Central memory CD4-positive, alpha-beta T cell (primary cell): Measurements from ENCODE around the gene SATB2.

ENCODE experiments used
- DNase-seq: peaks from one replicate; pipeline ENCODE4 v3.0.0; 2022

Gene SATB2

DNA sequence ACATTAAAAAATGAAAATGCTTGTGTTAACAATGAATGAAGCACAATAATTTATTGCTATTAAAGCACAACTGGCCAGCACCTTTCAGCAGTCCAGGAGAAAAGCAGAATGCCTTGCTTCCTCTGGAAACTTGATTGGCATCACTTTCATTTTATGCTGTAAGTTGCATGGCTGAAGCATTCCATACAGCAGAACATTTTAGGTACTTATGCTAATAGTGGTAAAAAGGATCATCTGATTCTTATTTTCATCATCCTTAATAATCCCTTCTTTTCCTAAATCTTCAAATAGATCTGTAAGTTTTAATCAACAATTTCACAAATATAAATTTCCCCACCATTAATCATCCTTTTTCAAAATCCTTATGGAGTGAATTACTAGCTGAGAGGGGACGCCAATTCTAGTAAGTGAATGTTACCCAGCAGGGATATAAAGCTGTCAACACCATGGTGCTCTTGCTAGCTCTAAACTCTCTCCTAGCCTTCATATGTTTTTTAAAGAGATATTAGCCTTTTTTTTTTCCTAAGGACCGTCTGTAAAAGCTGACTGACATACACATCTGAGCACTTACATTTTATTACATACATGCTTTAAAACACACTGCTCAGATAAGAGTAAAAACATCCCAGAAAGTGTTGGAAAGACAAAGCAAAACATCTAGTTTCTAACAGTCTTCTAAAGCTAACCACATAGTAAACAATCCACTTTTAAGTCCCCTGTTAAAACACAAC lies 5.3 kb downstream of the SATB2 start:
- DNase-seq: no peak

DNA sequence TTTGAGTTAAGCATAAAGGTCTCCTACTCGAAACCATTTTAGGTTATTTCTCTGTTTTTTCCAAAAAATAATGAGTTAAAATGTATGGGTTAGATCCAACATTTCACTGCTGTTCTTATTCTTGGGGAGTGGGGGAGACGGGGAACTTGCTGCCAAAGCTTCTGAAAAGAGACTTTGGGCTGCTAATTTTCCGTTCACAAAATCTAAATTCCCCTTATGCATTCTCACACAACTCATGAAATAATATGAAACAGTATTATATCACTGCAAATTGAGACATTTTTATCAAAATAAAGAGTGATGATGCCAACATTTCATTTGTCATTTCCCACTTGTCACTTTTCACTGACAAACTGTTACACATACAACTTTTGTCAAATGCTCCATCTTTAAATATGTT lies 7.8 kb downstream of the SATB2 start:
- DNase-seq: no peak

DNA sequence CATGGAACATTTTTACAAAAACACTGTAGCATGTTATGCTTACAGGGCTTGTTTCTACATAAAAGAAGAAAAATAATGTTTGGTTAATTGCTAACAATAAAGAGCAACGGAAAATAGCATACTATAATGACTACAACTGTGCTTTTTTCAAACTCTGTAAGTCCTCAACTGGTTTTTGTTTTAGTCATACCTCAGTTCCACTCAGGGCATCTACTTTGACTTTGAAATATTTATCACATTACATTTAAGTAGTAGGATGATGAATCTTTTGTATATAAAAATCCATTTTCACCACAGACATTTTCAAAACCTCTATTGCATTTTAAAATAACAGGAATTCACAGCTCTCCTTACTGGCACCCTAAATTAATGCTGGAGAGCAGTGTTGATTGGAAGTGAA lies 8.3 kb downstream of the SATB2 start:
- DNase-seq: no peak

DNA sequence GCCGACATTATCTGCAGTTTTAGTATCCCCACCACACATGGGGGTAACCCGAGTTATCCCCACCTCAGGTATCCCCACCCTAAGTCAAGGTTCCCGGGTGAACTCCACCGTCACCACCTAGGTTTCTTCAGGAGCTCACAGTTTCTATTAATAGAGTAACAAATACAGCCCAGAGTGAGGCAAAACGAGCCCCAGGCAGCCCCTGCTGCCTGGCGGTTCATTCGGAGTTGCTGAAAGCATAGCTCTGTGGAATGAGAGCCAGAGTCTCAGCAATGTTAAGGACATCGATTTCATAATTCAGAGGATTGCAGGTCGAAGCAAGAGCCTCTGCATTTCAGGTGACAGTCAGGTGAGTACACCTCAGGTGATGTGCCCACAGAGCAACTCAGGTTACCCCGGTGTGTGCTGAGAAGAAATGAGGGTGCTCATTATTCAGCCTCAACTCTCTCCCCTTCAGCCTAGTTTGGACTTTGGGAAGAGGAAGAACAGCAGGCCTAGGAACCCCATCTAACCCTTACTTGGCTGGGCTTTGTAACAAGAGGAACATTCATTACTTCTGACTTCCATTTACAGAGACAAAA lies 10.7 kb downstream of the SATB2 start:
- no peak for DNase-seq

DNA sequence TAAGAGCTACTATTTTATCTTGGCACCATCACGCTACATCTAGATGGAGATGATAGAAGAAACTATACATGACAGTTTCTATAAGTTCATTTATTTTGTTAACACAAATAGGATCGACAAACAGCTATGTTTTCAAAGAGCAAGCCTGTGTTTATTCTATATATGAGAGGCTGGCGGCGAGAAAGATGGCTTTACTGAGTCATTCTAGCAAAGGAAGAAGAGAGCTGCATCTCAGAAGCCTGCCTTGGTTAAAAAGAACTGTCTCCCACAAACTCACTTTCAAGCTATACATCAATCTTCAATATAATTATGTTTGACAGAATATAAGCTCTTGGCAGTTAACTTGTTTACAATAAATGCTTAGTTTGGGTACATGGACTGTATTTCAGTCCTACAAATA lies 13.0 kb downstream of the SATB2 start:
- no peak for DNase-seq

DNA sequence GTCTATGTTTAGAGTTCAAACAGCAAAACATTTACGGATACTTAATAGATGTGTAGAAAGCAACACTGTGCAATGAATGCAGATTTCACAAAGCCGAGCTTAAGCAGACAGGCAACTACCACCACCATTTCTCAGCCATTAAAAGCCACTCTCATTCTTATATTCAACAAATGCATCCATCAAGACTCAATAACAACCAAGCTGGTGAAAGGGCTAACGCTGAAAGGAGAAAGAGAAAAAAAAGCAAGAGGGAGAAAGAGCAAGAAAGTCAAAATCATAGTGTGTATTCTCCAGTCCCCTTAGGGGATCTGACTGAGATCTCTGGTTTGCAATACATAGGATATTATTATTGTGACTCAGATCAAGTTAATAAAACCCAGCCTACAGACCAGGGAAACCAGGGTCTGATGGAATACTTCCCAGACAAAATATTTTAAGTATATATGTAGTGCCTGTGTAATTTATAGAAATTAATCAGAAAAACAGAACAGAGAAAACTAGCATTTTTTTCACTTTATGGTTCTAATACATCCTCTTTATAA lies 14.1 kb downstream of the SATB2 start:
- no peak for DNase-seq

DNA sequence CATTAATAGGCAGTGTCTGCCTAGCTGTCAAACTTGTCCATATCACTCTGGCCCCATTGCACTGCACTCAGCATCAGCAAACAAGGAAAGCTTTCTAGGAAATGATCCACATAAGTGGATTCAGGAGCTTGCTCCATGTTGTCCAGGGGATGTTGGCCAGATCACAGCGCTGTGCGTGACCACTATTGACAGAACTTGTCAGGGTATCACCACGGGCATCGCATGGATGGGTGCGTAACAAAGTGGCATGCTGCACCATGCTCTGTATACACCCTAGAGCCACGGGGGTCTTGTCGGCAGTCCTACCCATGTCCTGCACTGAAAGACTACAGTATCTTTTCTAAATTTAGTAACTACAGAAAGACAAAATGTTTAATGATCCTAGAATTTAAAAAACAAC lies 15.6 kb downstream of the SATB2 start:
- no peak for DNase-seq

DNA sequence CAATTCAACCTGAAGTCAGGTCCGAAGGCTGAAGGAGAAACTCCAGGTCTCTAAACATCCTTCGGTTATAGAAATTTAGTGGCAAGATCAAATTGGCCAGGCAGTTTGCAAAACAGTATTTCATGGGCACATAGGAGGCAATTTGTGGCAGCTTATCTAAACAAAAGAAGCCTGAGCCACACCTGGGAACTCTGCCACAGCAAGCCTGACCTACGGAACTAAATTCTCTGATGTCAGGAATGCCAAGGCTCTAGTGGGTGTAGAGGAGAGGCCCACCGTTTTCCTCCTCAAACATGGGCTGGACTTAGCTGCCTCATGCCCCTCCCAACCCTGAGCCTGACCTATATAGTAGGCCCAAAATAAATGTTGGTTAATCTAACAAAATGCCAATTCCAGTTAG lies 16.0 kb downstream of the SATB2 start:
- DNase-seq: no peak

DNA sequence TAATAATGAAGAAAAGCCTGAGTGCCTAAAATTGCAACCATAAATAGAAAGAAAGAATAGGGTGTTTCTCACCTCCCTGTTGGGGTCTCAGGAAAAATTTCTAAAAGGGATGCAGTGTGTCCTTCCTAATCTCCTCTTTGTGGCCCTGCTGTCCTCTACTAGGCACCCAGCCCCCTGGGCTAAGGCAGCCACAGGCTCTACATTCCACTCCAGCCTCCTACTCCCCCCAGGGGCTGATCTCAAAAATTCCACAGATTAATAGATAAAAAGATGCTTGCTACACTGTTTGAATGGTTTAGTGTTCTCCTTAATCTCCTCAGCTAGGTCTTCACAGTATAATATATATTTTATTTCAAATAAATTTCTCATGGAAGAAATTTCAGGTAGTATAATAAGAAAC lies 17.6 kb downstream of the SATB2 start:
- no peak for DNase-seq

DNA sequence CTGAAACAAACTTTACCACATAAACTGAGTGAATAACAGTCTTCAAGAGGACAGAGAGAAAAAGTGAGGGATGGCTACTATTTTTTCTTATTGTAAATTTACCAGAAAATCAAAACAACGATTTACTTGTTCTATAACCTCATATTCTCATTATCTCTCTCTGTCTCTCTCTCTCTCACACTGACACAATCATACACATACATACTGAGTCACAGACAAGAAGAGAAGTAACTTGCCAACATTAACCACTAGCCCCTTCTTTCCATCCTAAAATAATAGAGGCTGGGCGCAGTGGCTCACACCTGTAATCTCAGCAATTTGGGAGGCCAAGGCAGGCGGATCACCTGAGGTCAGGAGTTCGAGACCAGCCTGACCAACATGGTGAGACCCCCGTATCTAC lies 18.2 kb downstream of the SATB2 start:
- no peak for DNase-seq

DNA sequence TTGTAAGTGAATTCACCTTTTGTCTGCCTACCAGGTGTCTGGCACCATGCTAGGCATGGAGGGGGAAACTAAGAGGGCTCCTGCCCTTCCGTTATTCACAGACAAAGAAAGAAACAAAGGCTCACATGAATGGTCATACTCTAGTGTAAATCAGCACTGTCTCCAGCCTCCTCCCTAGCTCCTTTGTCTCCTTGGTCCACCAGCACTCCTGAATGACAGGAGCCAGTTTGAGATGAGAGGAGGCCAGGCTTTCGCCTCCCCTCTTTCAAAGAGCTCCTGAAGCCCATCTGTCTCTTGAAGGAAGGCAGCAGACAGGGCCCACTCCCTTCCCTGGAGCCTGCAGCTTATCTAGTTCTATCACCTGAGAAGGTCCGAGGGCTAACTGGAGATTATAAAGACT lies 18.7 kb downstream of the SATB2 start:
- no peak for DNase-seq

DNA sequence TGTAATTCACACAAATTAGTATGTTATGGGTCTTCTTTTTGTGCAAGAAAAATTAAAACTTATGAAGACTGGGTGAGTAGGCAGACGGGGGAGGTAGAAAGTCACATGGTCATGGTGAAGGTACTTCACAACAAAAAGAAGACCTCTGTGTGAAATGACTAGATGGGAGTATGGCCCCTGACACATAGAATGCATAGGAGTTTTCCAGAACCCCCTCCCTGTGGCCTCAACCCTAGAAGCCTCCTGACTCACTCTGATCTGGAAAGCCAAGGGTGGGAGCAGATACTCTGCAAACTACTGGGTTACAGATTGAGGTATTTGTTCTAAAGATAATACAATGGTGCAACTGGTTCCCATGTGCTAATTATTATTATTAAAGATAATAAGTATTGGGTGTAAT lies 23.2 kb downstream of the SATB2 start:
- DNase-seq: no peak

DNA sequence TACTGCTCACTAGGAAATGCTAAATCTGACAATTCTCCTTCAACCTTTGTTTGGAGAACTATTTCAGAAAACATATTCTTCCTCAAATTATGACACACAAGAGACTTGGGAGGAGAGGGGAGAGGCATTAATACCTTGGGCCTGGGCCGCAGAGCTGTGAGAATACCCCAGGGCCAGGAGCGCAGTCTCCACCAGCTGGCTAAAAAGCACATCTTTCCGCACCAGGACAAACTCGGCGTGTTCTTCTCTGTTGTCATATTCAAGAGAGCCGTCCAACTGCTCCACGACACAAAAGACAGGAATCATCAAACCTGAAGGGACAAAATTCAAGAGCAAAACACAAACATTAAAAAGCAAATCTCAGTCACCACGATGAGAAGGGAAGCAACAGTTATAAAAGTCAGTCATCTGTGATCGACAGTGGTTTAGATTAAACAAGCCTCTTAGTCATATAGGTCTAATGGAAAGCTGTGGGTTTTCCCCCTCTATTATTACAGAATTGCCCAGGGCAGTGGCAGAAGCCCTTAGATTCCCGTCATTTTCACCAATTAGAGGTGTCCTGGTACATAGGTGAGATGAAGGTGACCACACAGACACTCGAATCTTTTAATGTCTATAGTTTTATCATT lies 24.4 kb downstream of the SATB2 start:
- no peak for DNase-seq

DNA sequence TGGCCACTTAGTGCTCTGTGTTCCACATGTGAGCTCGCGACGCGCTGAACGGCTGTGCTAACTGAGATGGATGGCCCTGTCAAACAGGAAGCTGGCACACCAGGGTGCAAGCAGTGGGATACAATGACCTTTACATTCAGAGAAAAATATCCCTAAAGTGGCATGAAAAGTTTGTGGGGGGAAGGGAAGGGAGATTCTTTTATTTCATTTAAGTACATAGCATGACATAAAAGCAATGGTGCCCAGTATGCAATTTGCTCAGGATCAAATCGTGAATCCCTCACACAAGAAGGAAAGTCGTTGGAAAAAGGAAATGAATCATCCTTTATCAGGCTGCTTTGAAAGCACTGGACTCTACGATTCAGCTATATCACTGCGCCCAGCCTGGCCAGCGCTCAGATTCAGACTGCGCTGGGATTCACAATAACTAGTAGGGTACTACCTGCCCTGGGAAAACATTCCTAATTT lies 26.0 kb downstream of the SATB2 start:
- no peak for DNase-seq

DNA sequence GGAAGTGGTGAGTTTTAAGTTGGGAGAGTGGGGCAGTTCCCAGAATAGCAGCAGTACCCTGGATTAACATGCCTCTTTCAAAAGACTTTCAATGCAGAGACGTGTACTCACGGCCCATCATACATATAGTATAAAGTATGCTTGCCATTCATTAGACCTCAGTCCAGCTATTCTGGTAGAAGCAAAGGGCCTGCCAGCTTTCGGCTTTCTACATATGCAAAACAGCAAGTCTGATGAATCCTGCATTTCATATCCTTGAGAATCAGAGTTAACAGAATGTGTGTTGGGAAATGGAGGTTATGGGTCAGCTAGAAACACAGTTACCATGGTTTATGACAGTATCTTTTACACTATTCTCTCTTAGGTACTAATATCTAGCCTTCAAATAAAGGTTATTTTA lies 27.5 kb downstream of the SATB2 start:
- no peak for DNase-seq

DNA sequence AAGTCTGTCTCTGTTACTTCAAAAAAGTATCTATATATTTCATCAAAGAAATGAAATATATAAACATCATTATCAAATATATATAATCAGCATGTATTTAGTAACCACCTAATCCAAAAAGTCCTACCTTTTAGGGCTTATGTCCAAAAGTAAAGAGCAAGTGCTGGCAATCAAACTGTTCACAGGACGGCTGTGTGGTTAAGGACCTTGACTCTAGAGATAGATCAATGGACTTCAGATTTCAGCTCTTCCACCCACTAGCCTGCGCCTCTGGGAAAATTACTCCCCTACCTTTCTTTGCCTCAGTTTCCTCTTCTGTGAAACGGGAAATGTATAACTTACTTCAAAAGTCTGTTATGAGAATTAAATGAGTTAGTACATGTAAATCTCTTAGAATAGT lies 29.4 kb downstream of the SATB2 start:
- no peak for DNase-seq

DNA sequence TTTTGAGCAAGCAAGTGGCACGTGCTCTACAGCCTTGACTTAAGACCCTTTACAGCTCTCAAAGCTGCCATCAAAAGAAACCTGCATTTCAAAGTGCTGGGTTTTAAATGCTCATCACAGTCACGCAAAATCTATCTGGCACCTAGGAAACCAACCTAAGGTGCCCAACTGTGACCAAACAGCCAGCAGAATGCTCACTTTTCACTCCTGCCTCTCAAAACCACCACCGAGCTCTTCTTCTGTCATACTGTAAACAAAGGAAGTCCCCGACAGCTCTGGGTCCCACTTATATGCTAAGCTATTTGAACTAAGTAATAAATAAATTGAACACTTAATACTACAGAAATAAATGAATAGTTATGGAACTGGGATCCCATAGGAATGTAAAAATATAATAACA lies 33.6 kb downstream of the SATB2 start:
- DNase-seq: no peak

DNA sequence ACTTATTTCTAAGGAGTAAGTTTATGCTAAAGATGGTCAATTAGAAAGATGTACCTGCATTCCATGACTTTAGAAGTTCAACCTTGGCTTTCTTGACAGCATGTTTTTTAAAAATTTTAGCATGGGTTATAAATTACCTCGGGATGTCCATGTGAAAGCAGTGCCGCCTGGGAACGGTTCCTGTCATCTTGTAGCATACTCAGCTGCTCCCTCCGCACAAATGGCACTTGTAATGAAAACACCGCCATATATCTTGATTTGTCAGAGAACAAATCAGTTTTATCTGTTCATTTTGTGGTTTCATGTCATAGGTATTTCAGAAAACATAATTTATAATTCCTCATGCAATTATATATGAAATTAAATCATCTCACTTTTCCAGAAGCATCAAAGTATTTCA lies 38.3 kb downstream of the SATB2 start:
- DNase-seq: no peak

DNA sequence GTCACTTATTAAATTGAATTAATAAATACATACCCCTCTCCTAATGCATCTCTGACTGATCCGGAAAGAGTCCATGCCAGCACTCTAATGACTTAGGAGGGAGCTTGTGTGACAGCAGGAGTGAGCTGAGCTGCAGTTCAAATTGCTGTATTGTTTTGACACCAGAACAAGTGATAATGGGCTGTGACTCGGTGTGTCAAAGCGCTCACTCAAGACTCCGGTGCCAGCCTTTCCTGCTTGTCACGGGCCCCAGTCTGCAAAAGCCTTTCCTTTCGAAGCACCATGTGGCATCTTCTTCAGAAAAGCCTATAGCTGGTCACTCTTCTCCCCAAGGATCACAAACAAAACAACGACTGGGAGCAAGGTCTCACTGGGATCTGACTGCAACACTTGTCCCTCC lies 43.3 kb downstream of the SATB2 start:
- no peak for DNase-seq

DNA sequence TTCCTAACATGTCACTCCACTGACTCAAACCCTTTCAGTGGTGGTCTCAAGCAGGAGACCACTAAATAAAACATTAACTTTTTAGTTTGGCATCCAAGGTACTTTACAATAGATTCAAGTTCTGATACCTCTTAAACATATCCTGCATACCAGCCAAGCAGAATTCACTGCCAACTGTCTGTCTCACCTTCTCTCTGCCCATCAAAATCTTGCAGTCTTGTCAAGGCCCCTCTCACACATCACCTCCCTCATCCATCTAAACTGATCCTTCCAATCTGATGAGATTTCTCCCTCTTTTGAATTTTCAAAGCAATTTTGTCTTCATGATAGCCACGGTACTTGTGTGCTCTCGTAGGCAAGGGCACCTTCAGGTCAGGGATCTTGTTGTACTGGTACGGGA lies 43.7 kb downstream of the SATB2 start:
- DNase-seq: no peak

DNA sequence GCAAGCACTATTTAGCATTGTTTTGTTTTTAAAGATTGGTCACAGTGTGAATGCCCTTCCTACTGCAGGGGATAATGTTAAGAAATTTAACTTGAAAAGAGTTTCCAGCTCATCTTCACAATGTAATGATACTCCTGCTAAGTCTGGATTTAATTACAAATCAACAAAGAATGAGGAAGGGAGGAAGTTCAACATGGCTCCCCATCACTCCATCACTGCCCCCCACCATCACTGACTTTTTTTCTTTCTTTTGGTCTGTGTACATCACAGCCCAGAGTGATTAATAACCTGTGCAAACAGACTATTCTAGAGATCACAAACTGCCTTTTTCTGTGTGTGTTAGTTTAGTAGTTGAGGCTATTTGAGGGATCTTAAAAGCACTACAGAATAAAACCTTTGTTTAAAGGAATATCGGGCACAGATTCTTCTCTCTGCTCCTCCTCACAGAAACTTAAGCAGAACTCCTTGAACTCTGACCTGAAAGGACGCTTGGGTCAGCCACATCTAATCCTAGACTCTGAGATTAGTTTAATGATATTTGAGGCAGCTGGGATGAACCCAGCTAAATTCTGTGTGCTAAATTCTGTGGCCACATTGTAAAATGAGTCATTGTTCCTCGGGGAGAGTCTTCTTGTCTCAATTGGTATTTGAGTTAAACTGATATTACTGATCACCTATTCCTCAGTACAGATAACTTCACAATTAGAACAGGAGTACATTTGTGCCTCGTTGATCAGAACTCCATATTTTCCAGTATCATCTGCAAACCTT lies 47.8 kb downstream of the SATB2 start:
- no peak for DNase-seq

DNA sequence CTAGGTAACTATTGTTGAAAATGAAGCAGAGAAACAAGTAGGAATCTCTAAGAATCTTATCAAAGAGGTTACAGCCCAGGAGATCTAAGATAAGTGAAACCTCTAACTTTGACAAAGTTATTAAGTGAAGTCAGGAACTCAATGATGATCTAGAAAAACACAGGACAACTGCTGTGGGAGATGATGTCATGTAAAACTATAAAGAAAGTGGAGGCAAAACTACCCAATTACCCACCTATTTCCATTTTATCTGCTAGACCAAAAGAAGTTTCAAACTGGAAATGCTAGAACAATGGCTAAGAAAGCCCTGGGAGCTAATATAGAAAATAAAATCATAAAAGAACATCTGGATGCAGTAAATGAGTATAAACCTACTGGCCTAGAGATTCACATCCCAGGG lies 50.3 kb downstream of the SATB2 start:
- DNase-seq: no peak

DNA sequence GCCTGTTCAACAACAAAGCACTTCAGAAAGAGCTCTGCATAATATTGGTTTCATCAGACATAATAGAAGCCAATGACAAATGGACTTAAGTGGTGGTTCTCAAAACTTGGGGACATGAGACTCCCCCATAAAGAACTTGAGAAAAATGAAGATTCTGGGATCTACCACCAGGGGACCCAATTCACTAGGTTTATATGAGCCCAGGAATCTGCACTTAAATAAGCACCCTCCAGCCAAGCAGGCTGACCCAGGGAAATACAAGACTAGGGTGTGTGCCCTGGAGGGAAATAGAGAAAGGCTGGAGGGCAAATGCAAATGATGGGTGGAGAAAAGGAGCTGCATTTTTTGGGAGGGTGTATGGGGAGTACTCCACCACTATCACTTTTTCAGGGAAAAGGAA lies 52.5 kb downstream of the SATB2 start:
- DNase-seq: no peak

DNA sequence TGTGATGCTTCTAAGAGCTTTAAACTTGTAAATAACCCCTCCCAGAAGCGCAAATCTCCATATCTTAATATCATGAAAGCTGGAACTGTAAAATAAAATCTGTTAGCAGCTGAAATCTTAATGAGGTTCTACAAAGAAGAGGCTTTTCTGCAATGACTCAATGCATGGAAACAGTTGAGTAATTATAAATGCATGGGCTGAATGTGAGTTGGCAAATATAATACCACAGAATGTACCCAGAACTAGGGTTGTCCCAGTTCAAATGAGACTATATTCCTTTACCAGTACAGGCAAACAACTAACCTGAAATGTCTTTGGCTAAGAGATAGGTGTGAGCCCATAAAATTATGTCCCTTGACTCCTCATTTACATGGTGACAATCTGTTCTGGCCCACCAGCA lies 52.9 kb downstream of the SATB2 start:
- DNase-seq: no peak
